Naive thymus-derived CD8-positive, alpha-beta T cell (primary cell): Measurements from ENCODE around the gene MME. TPM values are rescaled to one million over a fixed set of nuclear protein-coding genes. Genes with fewer than 3 reads are reported as not detected.
A peak's percentile ranks its signal among the peaks of the same experiment; 100 is the strongest.

Experiments used
- ATAC-seq, 2 donors: fragments of 150-1000 bp; cut with Tn5 transposase in 1 of 2; sonication (Bioruptor Pico), chemical (Tn5 transposase) in 1 of 2; 1 replicate in 1 of 2; 2 replicates in 1 of 2; pipeline ENCODE4 v1.10.0; 2021; ENCODE audit warnings: mild to moderate bottlenecking in 2 of 2, moderate library complexity in 2 of 2
- POLR2A ChIA-PET: fragments of 350-600 bp; sonication (Branson Sonifier 250); formaldehyde crosslinking; loops from one replicate; lab custom pipeline; 2021; ENCODE audit warnings: antibody characterized with exemption; lab: Charles Lee
- DNase-seq, 10 donors: peaks; one replicate each; pipeline versions ENCODE4 v3.0.0 to v3.0.0-alpha.2; 2020 to 2022
- H3K27ac Mint-ChIP-seq, 10 donors: one replicate each; pipeline ENCODE4 v1.8.0; 2020 to 2022; ENCODE audit warnings: mild to moderate bottlenecking in 10 of 10, mixed read lengths in 10 of 10, moderate library complexity in 4 of 10, inconsistent platforms in 1 of 10
- H3K27me3 Mint-ChIP-seq, 5 donors: one replicate each; pipeline ENCODE4 v1.8.0; 2021 to 2022; ENCODE audit warnings: mixed read lengths in 5 of 5
- H3K36me3 Mint-ChIP-seq, 3 donors: one replicate each; pipeline ENCODE4 v1.8.0; 2020 to 2022; ENCODE audit warnings: mixed read lengths in 3 of 3, mild to moderate bottlenecking in 2 of 3, inconsistent platforms in 1 of 3
- H3K4me1 Mint-ChIP-seq, 4 donors: one replicate each; pipeline ENCODE4 v1.8.0; 2021 to 2022; ENCODE audit warnings: mixed read lengths in 4 of 4
- H3K4me3 Mint-ChIP-seq, 10 donors: one replicate each; pipeline ENCODE4 v1.8.0; 2020 to 2022; ENCODE audit warnings: mild to moderate bottlenecking in 10 of 10, mixed read lengths in 10 of 10, moderate library complexity in 6 of 10, inconsistent platforms in 1 of 10
- H3K9me3 Mint-ChIP-seq, 9 donors: one replicate each; pipeline ENCODE4 v1.8.0; 2020 to 2022; ENCODE audit warnings: mixed read lengths in 9 of 9, mild to moderate bottlenecking in 3 of 9, inconsistent platforms in 1 of 9, moderate library complexity in 1 of 9
- polyA plus RNA-seq, 3 donors: library from polyadenylated mRNA; unstranded; fragments of 300-500 nt; fragmentation: Illumina TruSeq; gene quantifications; one replicate each; pipeline ENCODE4 v1.2.3, GENCODE V29; 2021
- total RNA-seq, 8 experiments: library from RNA in 2 of 8; stranded (reverse) in 2 of 8; gene quantifications; one replicate each; pipeline ENCODE4 v1.2.3 and lab custom pipeline; 2021 to 2026

The MME gene
- total and polyA plus RNA-seq, 5 experiments from 2014 or later, result 0.91 to 1.3 TPM; not detected in 3

DNA sequence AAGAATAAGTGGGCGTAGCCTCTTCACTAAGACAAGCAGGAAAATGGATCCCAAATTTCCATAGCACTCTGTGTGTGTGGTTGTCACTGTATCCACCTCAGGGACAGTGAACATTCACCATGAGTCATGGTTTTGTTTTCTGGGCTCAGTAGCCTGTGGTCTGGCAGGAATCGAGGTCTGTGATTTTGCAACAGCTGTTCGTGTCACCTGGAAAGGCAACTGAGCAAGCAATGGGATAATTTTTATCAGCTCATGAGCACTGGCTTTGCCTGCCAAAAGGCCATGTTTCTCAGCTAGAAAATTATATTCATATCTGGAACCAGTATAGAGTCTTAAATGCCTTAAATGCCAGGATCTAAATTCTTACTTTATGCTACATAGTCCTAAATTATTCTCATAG lies 152.5 kb downstream of the MME start:
- no peak overlapping the region for H3K4me3 Mint-ChIP-seq
- POLR2A ChIA-PET, result no interaction called here

DNA sequence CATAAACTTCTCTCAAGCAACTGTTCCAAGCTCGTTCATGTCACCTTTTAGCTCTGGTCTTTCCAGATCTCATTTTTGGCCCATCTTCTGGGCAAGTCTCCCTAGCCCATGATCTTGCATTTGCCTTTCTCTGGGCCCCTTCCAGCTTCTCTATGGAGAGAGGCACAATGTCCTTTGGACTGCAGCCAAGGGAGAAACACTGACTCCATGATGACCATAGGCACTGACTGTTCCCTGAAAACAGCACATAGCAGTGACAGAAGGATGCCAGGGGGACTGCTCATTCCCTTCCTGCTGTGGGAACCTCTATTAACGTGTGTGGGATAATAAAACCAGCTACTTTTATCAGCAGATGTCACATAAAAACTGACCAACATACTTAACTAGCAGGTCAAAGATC lies 153.1 kb downstream of the MME start:
- POLR2A ChIA-PET, result no interaction called here

More for the DNA sequence above, 152.5 kb downstream of the MME start:
- ATAC-seq (no peak), DNase-seq (no peak)
- Mint-ChIP-seq H3K27me3 (no peaks in the 10 kb centered on the region), H3K9me3 (peaks cover 0 to 3% (median 0%) of the 10 kb centered on the region in 9 donors), H3K27ac (peak overlapping the region in 1 of 10 donors; percentile 46), H3K4me1 (no peaks in the 10 kb centered on the region), H3K36me3 (no peaks in the 10 kb centered on the region)

More for the DNA sequence above, 153.1 kb downstream of the MME start:
- H3K4me3 Mint-ChIP-seq, result no peak overlapping the region
- H3K9me3 Mint-ChIP-seq, result peaks cover 0 to 3% (median 0%) of the 10 kb centered on the region in 9 donors
- DNase-seq (no peak), ATAC-seq (no peak)
- no peak overlapping the region for H3K27ac Mint-ChIP-seq
- no peaks in the 10 kb centered on the region for H3K4me1 Mint-ChIP-seq
- H3K36me3 Mint-ChIP-seq, result no peaks in the 10 kb centered on the region
- no peaks in the 10 kb centered on the region for H3K27me3 Mint-ChIP-seq

Other genes with a start within 250 kb of the MME start
- gene STRIT1, start 213.4 kb downstream of the MME start, total RNA-seq, result not detected
- gene STRIT1, start 213.4 kb downstream of the MME start, polyA plus RNA-seq, result not detected